CD4-positive, alpha-beta T cell treated with Interferon gamma for 1 hour (primary cell): ENCODE results near the gene VASN.

ENCODE experiments used
- DNase-seq: peaks from one replicate; pipeline ENCODE4 v3.0.0-alpha.2; 2020

VASN gene

GRCh38 chr16:4373356-4373908 is 1.8 kb downstream of the VASN start:
- DNase-seq = no peak

- DNase-seq = no peak
Observed at GRCh38 chr16:4373909-4374742, 2.5 kb downstream of the VASN start.

GRCh38 chr16:4375717-4376116 is 4.1 kb downstream of the VASN start:
- no peak for DNase-seq

- DNase-seq = no peak
Observed at GRCh38 chr16:4376126-4376892, 4.7 kb downstream of the VASN start.

GRCh38 chr16:4376893-4377572 is 5.4 kb downstream of the VASN start:
- no peak for DNase-seq

GRCh38 chr16:4377573-4378154 is 6.0 kb downstream of the VASN start:
- DNase-seq = no peak

GRCh38 chr16:4378161-4378666 is 6.6 kb downstream of the VASN start:
- no peak for DNase-seq

GRCh38 chr16:4378999-4379690 is 7.5 kb downstream of the VASN start:
- DNase-seq = no peak

GRCh38 chr16:4380119-4381063 is 8.7 kb downstream of the VASN start:
- DNase-seq = no peak

- DNase-seq = no peak
Observed at GRCh38 chr16:4381072-4381934, 9.7 kb downstream of the VASN start.

GRCh38 chr16:4381935-4382794 is 10.5 kb downstream of the VASN start:
- no peak for DNase-seq

GRCh38 chr16:4382795-4383357 is 11.2 kb downstream of the VASN start:
- no peak for DNase-seq

- DNase-seq = no peak
Observed at GRCh38 chr16:4383591-4384444, 12.2 kb downstream of the VASN start.

GRCh38 chr16:4384509-4384942 is 12.9 kb downstream of the VASN start:
- no peak for DNase-seq

GRCh38 chr16:4385066-4385788 is 13.6 kb downstream of the VASN start:
- DNase-seq = no peak

GRCh38 chr16:4385789-4386450 is 14.3 kb downstream of the VASN start:
- DNase-seq = no peak
